Fibroblast of the conjunctiva (primary cell): ENCODE measurements around the gene MYRIP.
"Not testable (repeated sequence)": the region's sequence is repeated elsewhere in the genome, so short reads cannot be mapped to it uniquely, and the experiment has no call there.

Experiments used
- DNase-seq: peaks from one replicate; pipeline ENCODE4 v3.0.0-alpha.2; 2010; ENCODE audit warnings: low read depth

The MYRIP gene

GRCh38 chr3:39808467-39809180 lies 785 bp upstream of the MYRIP start:
- no peak for DNase-seq

- DNase-seq = no peak
These were observed 686 bp downstream of the MYRIP start for GRCh38 chr3:39809995-39810595.

- no peak for DNase-seq
These were observed 1.3 kb downstream of the MYRIP start for GRCh38 chr3:39810647-39811161.

GRCh38 chr3:39811561-39811960 lies 2.2 kb downstream of the MYRIP start:
- no peak for DNase-seq

- peak; percentile 3 for DNase-seq
These were observed 3.1 kb downstream of the MYRIP start for GRCh38 chr3:39812537-39812936.

- DNase-seq = peak; percentile 13
These were observed 4.6 kb downstream of the MYRIP start for GRCh38 chr3:39814007-39814406.

GRCh38 chr3:39819899-39820298 lies 10.5 kb downstream of the MYRIP start:
- no peak for DNase-seq

- not testable (repeated sequence) for DNase-seq
These were observed 24.4 kb downstream of the MYRIP start for GRCh38 chr3:39833764-39834163.

- DNase-seq = no peak
These were observed 30.1 kb downstream of the MYRIP start for GRCh38 chr3:39839484-39839883.

GRCh38 chr3:39843440-39843839 lies 34.0 kb downstream of the MYRIP start:
- DNase-seq = no peak

- DNase-seq = no peak
These were observed 39.0 kb downstream of the MYRIP start for GRCh38 chr3:39848365-39848764.

- DNase-seq = no peak
These were observed 40.7 kb downstream of the MYRIP start for GRCh38 chr3:39849992-39850715.

GRCh38 chr3:39850716-39851032 lies 41.3 kb downstream of the MYRIP start:
- no peak for DNase-seq

- DNase-seq = no peak
These were observed 46.1 kb downstream of the MYRIP start for GRCh38 chr3:39855517-39855916.

GRCh38 chr3:39869890-39870289 lies 60.5 kb downstream of the MYRIP start:
- no peak for DNase-seq

GRCh38 chr3:39870706-39871105 lies 61.3 kb downstream of the MYRIP start:
- DNase-seq = no peak

- no peak for DNase-seq
These were observed 70.2 kb downstream of the MYRIP start for GRCh38 chr3:39879581-39879980.

- no peak for DNase-seq
These were observed 72.7 kb downstream of the MYRIP start for GRCh38 chr3:39882111-39882510.

- DNase-seq = no peak
These were observed 82.7 kb downstream of the MYRIP start for GRCh38 chr3:39892068-39892467.

GRCh38 chr3:39896184-39896583 lies 86.8 kb downstream of the MYRIP start:
- DNase-seq = no peak

- no peak for DNase-seq
These were observed 91.1 kb downstream of the MYRIP start for GRCh38 chr3:39900462-39901002.

GRCh38 chr3:39903253-39903652 lies 93.8 kb downstream of the MYRIP start:
- DNase-seq = no peak

GRCh38 chr3:39905788-39906187 lies 96.4 kb downstream of the MYRIP start:
- no peak for DNase-seq
